ENCODE data around the gene CD37.

The CD37 gene

GRCh38 chr19:49362048-49362928, 27.1 kb downstream of the CD37 start, which contains the start of gene TEAD2:
Gene TEAD2 (minus strand): TSS chr19:49362416. CDS start chr19:49360075, 2,341 bp downstream.
- peak; percentile 82 for DNase-seq
- Histone ChIP-seq H3K79me1 (ENCODE audit: low read length) (peaks cover 15% of the 10 kb centered on the region), H2BK5ac (ENCODE audit: low read length) (peak within 1 kb of the TSS; percentile 89), H3K9ac (ENCODE audit: low read length) (peak within 1 kb of the TSS; percentile 98), H3K18ac (ENCODE audit: low read length) (peak within 1 kb of the TSS; percentile 99), H3K23ac (ENCODE audit: low read length) (peak within 1 kb of the TSS; percentile 97), H2BK15ac (replicated peaks; ENCODE audit: low read depth) (no peak within 1 kb of the TSS), H3K79me2 (ENCODE audit: control insufficient read depth, insufficient read depth, low read length) (peaks cover 26% of the 10 kb centered on the region), H3K4me3 (ENCODE audit: low read length) (peak within 1 kb of the TSS; percentile 98), H2BK120ac (ENCODE audit: low read depth, low read length) (peak within 1 kb of the TSS; percentile 33), H3K4ac (ENCODE audit: low read depth, low read length) (peak within 1 kb of the TSS; percentile 94), H3K27me3 (ENCODE audit: insufficient read depth, low read length, poor library complexity) (no peaks in the 10 kb centered on the region), H3K4me1 (ENCODE audit: control insufficient read depth, low read depth, low read length) (no peaks in the 10 kb centered on the region), H4K5ac (ENCODE audit: low read length) (no peak within 1 kb of the TSS), H3K27ac (ENCODE audit: low read depth, low read length) (peak within 1 kb of the TSS; percentile 92), H2AK5ac (ENCODE audit: low read length) (peak within 1 kb of the TSS; percentile 58), H3K36me3 (ENCODE audit: control insufficient read depth, insufficient read depth, low read length) (peaks cover 3% of the 10 kb centered on the region), H3K56ac (ENCODE audit: low read length) (peak within 1 kb of the TSS; percentile 98), H4K8ac (ENCODE audit: low read depth, low read length) (peak within 1 kb of the TSS; percentile 83), H3K4me2 (ENCODE audit: low read length) (peak within 1 kb of the TSS; percentile 75)
- WGBS (ENCODE audit: extremely low coverage, insufficient coverage, low lambda C conversion rate), result no CpG with 5 or more reads among the region's 52 CpGs

DNA sequence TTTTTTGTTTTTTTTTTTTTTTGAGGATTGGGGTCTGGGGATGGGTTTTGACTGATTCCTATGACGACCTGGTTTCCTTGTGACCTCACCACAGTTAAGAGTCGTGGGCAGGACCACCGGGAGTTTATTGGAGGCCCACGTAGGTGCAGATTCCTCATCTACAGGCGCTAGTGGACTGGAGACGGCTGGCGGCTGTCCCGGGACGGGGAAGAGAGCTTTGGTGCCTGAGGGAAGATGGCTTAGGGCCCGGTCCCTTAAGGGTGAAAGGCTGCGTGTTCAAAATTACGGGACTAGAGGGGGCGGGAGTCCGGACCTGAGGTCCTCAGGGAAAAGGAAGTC, 27.7 kb downstream of the CD37 start:
- WGBS (ENCODE audit: extremely low coverage, insufficient coverage, low lambda C conversion rate), result no CpG with 5 or more reads among the region's 14 CpGs
- Histone ChIP-seq H2AK5ac (ENCODE audit: low read length) (peak overlapping the region; percentile 58), H3K4me1 (ENCODE audit: control insufficient read depth, low read depth, low read length) (no peaks in the 10 kb centered on the region), H2BK120ac (ENCODE audit: low read depth, low read length) (no peak overlapping the region), H2BK5ac (ENCODE audit: low read length) (peak overlapping the region; percentile 73), H4K8ac (ENCODE audit: low read depth, low read length) (no peak overlapping the region), H3K27ac (ENCODE audit: low read depth, low read length) (peak overlapping the region; percentile 87), H3K79me2 (ENCODE audit: control insufficient read depth, insufficient read depth, low read length) (peaks cover 26% of the 10 kb centered on the region), H3K27me3 (ENCODE audit: insufficient read depth, low read length, poor library complexity) (no peaks in the 10 kb centered on the region), H3K79me1 (ENCODE audit: low read length) (peaks cover 12% of the 10 kb centered on the region), H3K36me3 (ENCODE audit: control insufficient read depth, insufficient read depth, low read length) (peaks cover 3% of the 10 kb centered on the region), H3K56ac (ENCODE audit: low read length) (peak overlapping the region; percentile 91), H4K5ac (ENCODE audit: low read length) (no peak overlapping the region), H3K18ac (ENCODE audit: low read length) (peak overlapping the region; percentile 34), H3K4ac (ENCODE audit: low read depth, low read length) (no peak overlapping the region), H3K9ac (ENCODE audit: low read length) (peak overlapping the region; percentile 81), H3K4me2 (ENCODE audit: low read length) (peak overlapping the region; percentile 73), H3K4me3 (ENCODE audit: low read length) (peak overlapping the region; percentile 25), H3K23ac (ENCODE audit: low read length) (peak overlapping the region; percentile 97), H2BK15ac (replicated peaks; ENCODE audit: low read depth) (no peak overlapping the region)
- no peak for DNase-seq

DNA sequence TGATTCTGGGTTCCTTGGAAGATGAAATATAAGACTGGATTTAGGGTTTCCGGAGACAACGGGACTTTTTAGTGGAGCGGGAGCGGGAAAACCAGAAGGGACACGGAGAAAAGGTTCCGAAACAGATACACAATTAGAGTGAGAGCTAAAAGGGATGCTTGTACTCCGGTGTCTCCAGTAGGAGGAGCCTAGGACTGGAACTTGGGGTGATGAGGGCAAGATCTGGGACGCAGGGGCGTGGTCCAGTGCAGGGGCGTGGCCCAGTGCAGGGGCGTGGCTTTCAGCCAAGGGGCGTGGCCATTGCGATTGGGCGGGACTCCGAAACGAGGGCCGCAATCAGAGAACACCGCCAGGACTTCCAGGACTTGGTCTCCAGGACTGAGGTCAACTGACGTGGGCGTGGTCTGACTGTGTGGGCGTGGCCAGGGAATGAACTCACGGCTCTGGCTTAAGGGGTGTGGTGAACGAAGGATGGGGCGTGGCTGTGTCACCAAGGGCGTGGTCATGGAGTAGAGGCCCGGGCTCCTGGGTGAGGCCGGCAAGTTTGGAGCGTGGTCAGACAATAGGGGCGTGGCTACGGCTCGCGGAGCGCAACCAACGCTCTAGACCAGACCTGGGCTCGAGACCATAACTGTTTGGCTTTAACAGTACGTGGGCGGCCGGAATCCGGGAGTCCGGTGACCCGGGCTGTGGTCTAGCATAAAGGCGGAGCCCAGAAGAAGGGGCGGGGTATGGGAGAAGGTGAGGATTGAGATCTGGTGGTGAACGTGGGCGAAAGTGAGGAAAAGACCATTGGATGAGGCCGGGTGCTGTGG, 28.3 kb downstream of the CD37 start, which contains the start of gene DKKL1:
Gene DKKL1, plus strand, starts transcription at position 610 of the 815 bp plus-strand sequence. Its CDS starts 122 bp downstream, at position 732.
- H3K79me1 ChIP-seq (ENCODE audit: low read length), result peaks cover 12% of the 10 kb centered on the region
- H3K56ac ChIP-seq (ENCODE audit: low read length), result peak within 1 kb of the TSS; percentile 91
- H3K18ac ChIP-seq (ENCODE audit: low read length), result peak within 1 kb of the TSS; percentile 34
- peak within 1 kb of the TSS; percentile 58 for H2AK5ac ChIP-seq (ENCODE audit: low read length)
- H3K4ac ChIP-seq (ENCODE audit: low read depth, low read length), result no peak within 1 kb of the TSS
- peak within 1 kb of the TSS; percentile 97 for H3K23ac ChIP-seq (ENCODE audit: low read length)
- H3K4me1 ChIP-seq (ENCODE audit: control insufficient read depth, low read depth, low read length), result no peaks in the 10 kb centered on the region
- H3K27ac ChIP-seq (ENCODE audit: low read depth, low read length), result peak within 1 kb of the TSS; percentile 87
- H2BK120ac ChIP-seq (ENCODE audit: low read depth, low read length), result no peak within 1 kb of the TSS
- H4K5ac ChIP-seq (ENCODE audit: low read length), result no peak within 1 kb of the TSS
- H4K8ac ChIP-seq (ENCODE audit: low read depth, low read length), result no peak within 1 kb of the TSS
- peaks cover 3% of the 10 kb centered on the region for H3K36me3 ChIP-seq (ENCODE audit: control insufficient read depth, insufficient read depth, low read length)
- peak; percentile 100 for DNase-seq
- peak within 1 kb of the TSS; percentile 75 for H3K4me2 ChIP-seq (ENCODE audit: low read length)
- H3K4me3 ChIP-seq (ENCODE audit: low read length), result peak within 1 kb of the TSS; percentile 25
- H2BK15ac ChIP-seq (replicated peaks; ENCODE audit: low read depth), result no peak within 1 kb of the TSS
- peak within 1 kb of the TSS; percentile 73 for H2BK5ac ChIP-seq (ENCODE audit: low read length)
- H3K9ac ChIP-seq (ENCODE audit: low read length), result peak within 1 kb of the TSS; percentile 81
- no CpG with 5 or more reads among the region's 46 CpGs for WGBS (ENCODE audit: extremely low coverage, insufficient coverage, low lambda C conversion rate)
- peaks cover 26% of the 10 kb centered on the region for H3K79me2 ChIP-seq (ENCODE audit: control insufficient read depth, insufficient read depth, low read length)
- no peaks in the 10 kb centered on the region for H3K27me3 ChIP-seq (ENCODE audit: insufficient read depth, low read length, poor library complexity)

DNA sequence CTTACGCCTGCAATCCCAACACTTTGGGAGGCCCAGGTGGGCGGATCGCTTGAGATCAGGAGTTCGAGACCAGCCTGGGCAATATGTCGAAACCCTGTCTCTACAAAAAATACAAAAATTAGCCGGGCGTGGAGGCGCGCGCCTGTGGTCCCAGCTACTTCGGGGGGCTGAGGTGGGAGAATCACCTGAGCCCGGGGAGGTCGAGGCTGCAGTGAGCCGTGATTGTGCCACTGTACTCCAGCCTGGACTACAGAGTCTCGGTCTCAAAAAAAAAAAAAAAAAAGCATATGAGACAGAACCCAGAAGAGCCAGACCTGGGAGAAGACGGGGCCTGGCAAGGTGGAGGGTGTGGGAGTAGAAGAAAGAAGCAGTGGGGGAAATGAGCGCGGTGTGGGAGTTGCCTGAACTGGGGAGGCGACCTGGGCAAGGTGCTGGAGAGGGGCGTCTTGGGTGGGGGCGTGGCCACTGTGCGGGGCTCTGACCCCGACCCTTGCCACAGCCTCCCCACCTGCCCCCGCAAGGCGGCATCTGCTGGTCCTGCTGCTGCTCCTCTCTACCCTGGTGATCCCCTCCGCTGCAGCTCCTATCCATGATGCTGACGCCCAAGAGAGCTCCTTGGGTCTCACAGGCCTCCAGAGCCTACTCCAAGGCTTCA, 29.0 kb downstream of the CD37 start:
- Histone ChIP-seq H3K27ac (ENCODE audit: low read depth, low read length) (peak overlapping the region; percentile 41), H2BK15ac (replicated peaks; ENCODE audit: low read depth) (no peak overlapping the region), H2BK120ac (ENCODE audit: low read depth, low read length) (no peak overlapping the region), H3K79me2 (ENCODE audit: control insufficient read depth, insufficient read depth, low read length) (peaks cover 25% of the 10 kb centered on the region), H3K79me1 (ENCODE audit: low read length) (peaks cover 11% of the 10 kb centered on the region), H3K18ac (ENCODE audit: low read length) (no peak overlapping the region), H2AK5ac (ENCODE audit: low read length) (no peak overlapping the region), H4K5ac (ENCODE audit: low read length) (no peak overlapping the region), H3K4me3 (ENCODE audit: low read length) (no peak overlapping the region), H3K4me2 (ENCODE audit: low read length) (peak overlapping the region; percentile 11), H3K23ac (ENCODE audit: low read length) (no peak overlapping the region), H2BK5ac (ENCODE audit: low read length) (no peak overlapping the region), H3K36me3 (ENCODE audit: control insufficient read depth, insufficient read depth, low read length) (peaks cover 1% of the 10 kb centered on the region), H3K9ac (ENCODE audit: low read length) (peak overlapping the region; percentile 43), H3K4me1 (ENCODE audit: control insufficient read depth, low read depth, low read length) (no peaks in the 10 kb centered on the region), H3K56ac (ENCODE audit: low read length) (peak overlapping the region; percentile 62), H3K4ac (ENCODE audit: low read depth, low read length) (no peak overlapping the region), H4K8ac (ENCODE audit: low read depth, low read length) (no peak overlapping the region), H3K27me3 (ENCODE audit: insufficient read depth, low read length, poor library complexity) (no peaks in the 10 kb centered on the region)
- no peak for DNase-seq
- no CpG with 5 or more reads among the region's 27 CpGs for WGBS (ENCODE audit: extremely low coverage, insufficient coverage, low lambda C conversion rate)

DNA sequence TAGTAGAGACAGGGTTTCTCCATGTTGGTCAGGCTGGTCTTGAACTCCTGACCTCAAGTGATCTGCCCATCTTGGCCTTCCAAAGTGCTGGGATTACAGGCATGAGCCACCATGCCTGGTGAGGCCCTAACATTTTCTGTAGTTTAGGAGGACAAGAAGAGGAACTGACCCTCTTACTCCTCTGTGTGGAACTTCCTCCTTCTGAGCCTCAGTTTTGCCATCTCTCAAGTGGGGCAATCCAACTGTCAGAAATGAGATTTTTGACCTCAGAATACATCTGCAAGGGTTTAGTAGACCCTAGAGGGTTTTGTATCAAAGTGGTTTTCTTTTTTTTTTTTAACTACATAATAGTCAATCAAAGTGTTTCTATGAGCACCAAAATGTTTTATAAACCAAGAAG, 30.9 kb downstream of the CD37 start:
- Histone ChIP-seq H3K4me1 (ENCODE audit: control insufficient read depth, low read depth, low read length) (no peaks in the 10 kb centered on the region), H2BK5ac (ENCODE audit: low read length) (no peak overlapping the region), H4K8ac (ENCODE audit: low read depth, low read length) (no peak overlapping the region), H3K4me2 (ENCODE audit: low read length) (no peak overlapping the region), H3K4ac (ENCODE audit: low read depth, low read length) (no peak overlapping the region), H3K36me3 (ENCODE audit: control insufficient read depth, insufficient read depth, low read length) (no peaks in the 10 kb centered on the region), H2AK5ac (ENCODE audit: low read length) (no peak overlapping the region), H3K79me2 (ENCODE audit: control insufficient read depth, insufficient read depth, low read length) (peaks cover 8% of the 10 kb centered on the region), H4K5ac (ENCODE audit: low read length) (no peak overlapping the region), H3K23ac (ENCODE audit: low read length) (no peak overlapping the region), H3K56ac (ENCODE audit: low read length) (no peak overlapping the region), H2BK120ac (ENCODE audit: low read depth, low read length) (no peak overlapping the region), H3K9ac (ENCODE audit: low read length) (no peak overlapping the region), H3K79me1 (ENCODE audit: low read length) (peaks cover 2% of the 10 kb centered on the region), H3K27me3 (ENCODE audit: insufficient read depth, low read length, poor library complexity) (no peaks in the 10 kb centered on the region), H3K18ac (ENCODE audit: low read length) (no peak overlapping the region), H3K4me3 (ENCODE audit: low read length) (no peak overlapping the region), H3K27ac (ENCODE audit: low read depth, low read length) (no peak overlapping the region), H2BK15ac (replicated peaks; ENCODE audit: low read depth) (no peak overlapping the region)
- DNase-seq, result no peak
